Spinal cord (tissue), 10 donors: ENCODE data around the gene UMAD1. TPM values are rescaled to one million over a fixed set of nuclear protein-coding genes. Genes with fewer than 3 reads are reported as not detected.

Source experiments
- DNase-seq, 6 donors: peaks; one replicate each; pipeline versions ENCODE4 v3.0.0 to v3.0.0-alpha.2; 2013 to 2015; ENCODE audit warnings: low spot score in 6 of 6, low read depth in 4 of 6
- H3K27ac ChIP-seq: one replicate; pipeline ENCODE4 v1.5.1; 2013; ENCODE audit warnings: low read depth, low read length, control low read depth
- H3K27me3 ChIP-seq: one replicate; pipeline ENCODE4 v1.6.1; 2013; ENCODE audit warnings: low read length; ENCODE audit not compliant: control insufficient read depth, insufficient read depth
- H3K36me3 ChIP-seq: one replicate; pipeline ENCODE4 v1.6.1; 2013; ENCODE audit warnings: low read length; ENCODE audit not compliant: control insufficient read depth, insufficient read depth
- H3K4me1 ChIP-seq: one replicate; pipeline ENCODE4 v1.6.1; 2013; ENCODE audit warnings: low read length; ENCODE audit not compliant: control insufficient read depth, insufficient read depth
- H3K4me3 ChIP-seq: one replicate; pipeline ENCODE4 v1.5.1; 2013; ENCODE audit warnings: low read depth, low read length, control low read depth
- H3K9me3 ChIP-seq: one replicate; pipeline ENCODE4 v1.6.1; 2013; ENCODE audit warnings: low read length; ENCODE audit not compliant: control insufficient read depth, insufficient read depth
- WGBS: methylation state at CpG from one replicate; pipeline ENCODE4 v1.1.5; 2013; ENCODE audit warnings: missing lambda C conversion rate; ENCODE audit not compliant: insufficient coverage; 5-methylcytosine and 5-hydroxymethylcytosine counted together
- long read RNA-seq, 4 donors: transcript quantifications; one replicate each; lab custom pipeline, GENCODE V29; 2026
- polyA plus RNA-seq, 2 donors: library from polyadenylated mRNA; unstranded; fragments of 120-200 nt; gene quantifications; one replicate each; pipeline ENCODE4 v1.2.1, GENCODE V29; 2013; ENCODE audit not compliant: insufficient read length in 2 of 2
- total RNA-seq, 2 donors: library from RNA; depleted of rRNA in 1 of 2; stranded (reverse); fragments of 120-200 nt in 1 of 2; fragments of >200 nt in 1 of 2; gene quantifications; one replicate each; pipeline versions ENCODE4 v1.2.3 to v1.2.4, GENCODE V29; 2013 to 2014
- donor health status: healthy.

Gene UMAD1
- total RNA-seq (10 to 100 TPM; 13.7 to 18.1 TPM), polyA plus RNA-seq (10 to 100 TPM; 12.9 to 15.8 TPM)
- long read RNA-seq, donor 1, partial matches to known transcripts: 0 of 7 reads
- long read RNA-seq, donor 1, other reads (novel, unspliced or antisense): 7 of 7 reads
- long read RNA-seq, donor 2, partial matches to known transcripts: 0 of 1 reads
- long read RNA-seq, donor 2, other reads (novel, unspliced or antisense): 0 of 1 reads
- long read RNA-seq, donor 3: 0 reads
- long read RNA-seq, donor 4: 0 reads

DNA sequence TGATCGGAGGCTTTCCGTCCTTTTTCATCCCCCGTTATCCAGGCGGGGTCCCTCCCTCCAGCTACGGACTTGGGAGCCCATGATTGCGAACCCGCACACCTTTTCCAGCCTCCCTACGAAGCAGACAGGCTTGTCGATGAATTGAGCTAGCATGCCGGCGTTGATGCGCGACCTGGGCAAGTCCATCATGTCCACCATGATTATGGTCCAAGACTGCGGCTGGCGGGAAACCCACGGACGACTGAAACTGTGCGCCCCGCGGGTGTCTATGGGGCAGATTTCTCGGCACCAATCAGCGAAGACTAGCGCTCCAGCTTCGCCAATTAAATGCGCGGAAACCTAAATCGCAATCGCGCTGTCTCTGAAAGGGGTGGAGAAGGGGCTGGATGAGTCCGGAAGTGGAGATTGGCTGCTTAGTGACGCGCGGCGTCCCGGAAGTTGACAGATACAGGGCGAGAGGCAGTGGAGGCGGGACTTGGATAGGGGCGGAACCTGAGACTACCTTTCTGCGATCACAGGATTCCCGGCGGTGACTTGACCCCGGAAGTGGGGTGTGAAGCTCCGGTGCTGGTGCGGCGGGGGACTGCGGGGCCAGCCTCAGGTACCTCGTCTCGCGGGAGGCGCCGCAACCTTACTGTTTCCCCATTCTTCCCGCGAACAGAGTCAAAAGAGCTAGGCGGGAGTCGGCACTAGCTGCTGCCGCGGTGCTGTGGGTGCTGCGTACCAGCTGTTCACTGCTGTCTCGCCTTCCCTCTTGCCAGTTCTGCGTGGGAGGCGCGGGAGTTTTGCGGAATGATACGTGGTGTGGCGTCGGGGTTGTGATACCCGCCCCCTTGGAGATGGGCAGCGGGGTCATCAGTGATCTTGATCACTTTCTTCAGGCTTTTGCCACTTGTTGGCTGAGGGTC, at the start of gene UMAD1:
TSS of gene UMAD1 (plus strand) at position 532 of the 908 bp plus-strand sequence. CDS start 32,620 bp downstream, outside the sequence.
- Histone ChIP-seq H3K27me3 (no peaks in the 10 kb centered on the region), H3K4me3 (peak within 1 kb of the TSS; percentile 90), H3K36me3 (no peaks in the 10 kb centered on the region), H3K9me3 (no peaks in the 10 kb centered on the region), H3K4me1 (peaks cover 3% of the 10 kb centered on the region), H3K27ac (peak within 1 kb of the TSS; percentile 91)
- WGBS: under 1% methylated on average over 67 of the region's 68 CpGs
- peak; percentile 94 to 100 (median 98) for DNase-seq

DNA sequence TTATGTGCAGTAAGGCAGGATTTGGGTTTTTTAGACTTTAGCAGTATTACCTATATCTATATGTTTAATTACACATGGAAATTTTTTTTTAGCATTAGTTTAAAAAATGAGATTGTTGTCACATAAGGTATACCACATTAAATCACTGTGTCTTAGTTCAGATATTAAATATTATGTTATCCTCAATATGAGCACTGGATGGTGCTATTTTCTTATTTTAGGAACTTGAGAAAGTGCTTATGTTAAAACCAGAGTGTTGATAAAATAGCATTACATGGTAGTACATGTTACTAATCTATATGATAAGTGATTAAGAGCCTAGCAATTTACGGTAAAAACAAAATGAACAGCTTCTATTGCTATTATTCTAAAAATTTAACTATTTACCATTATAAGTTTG, 45.1 kb upstream of the UMAD1 start:
- peaks cover 14% of the 10 kb centered on the region for H3K36me3 ChIP-seq
- H3K27me3 ChIP-seq: no peaks in the 10 kb centered on the region
- no CpG with 5 or more reads among the region's 1 CpG for whole genome bisulfite sequencing
- H3K4me3 ChIP-seq: no peak overlapping the region
- no peak overlapping the region for H3K27ac ChIP-seq
- H3K9me3 ChIP-seq: no peaks in the 10 kb centered on the region
- H3K4me1 ChIP-seq: no peaks in the 10 kb centered on the region
- DNase-seq: peak in 4 of 6 donors; percentile 4 to 74 (median 34)

DNA sequence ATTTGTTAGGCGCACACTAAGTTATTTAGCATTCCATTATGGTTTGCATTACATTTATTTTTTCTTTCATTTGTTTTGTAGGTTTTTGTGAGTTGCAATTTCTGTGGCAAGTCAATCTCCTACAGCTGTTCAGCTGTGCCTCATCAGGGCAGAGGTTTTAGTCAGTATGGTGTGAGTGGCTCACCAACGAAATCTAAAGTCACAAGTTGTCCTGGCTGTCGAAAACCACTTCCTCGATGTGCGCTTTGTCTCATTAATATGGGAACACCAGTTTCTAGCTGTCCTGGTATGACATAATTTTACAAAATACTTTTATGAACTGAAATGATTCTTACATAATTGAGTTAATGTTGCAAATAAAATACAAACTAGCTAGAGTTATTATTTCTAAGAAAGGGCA, 44.4 kb upstream of the UMAD1 start:
- H3K27me3 ChIP-seq: no peaks in the 10 kb centered on the region
- 80% methylated on average over 1 of the region's 5 CpGs for WGBS

DNA sequence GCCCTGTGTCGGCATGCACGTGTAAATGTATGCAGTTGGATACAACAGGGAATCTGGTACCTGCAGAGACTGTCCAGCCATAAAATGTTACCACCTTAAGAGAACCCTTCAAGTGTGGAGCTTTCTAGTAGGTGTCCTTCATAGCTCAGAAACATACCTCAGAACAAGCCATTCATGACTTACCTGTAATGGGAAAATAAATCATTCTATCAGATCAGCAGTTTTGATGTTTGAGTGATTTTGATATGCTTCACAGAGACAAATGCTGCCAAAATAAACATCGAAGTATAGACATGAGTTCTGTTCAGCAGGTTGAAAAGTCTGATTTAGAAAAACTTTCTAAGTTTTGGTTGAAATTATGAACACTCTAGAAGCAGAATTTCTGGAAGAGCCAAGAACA, 33.5 kb upstream of the UMAD1 start:
- Histone ChIP-seq H3K4me3 (no peak overlapping the region), H3K27me3 (no peaks in the 10 kb centered on the region), H3K27ac (no peak overlapping the region), H3K9me3 (no peaks in the 10 kb centered on the region), H3K4me1 (no peaks in the 10 kb centered on the region), H3K36me3 (peaks cover 2% of the 10 kb centered on the region)
- DNase-seq: no peak
- WGBS: no CpG with 5 or more reads among the region's 3 CpGs

More for the DNA sequence above, 44.4 kb upstream of the UMAD1 start:
- Histone ChIP-seq H3K4me1 (no peaks in the 10 kb centered on the region), H3K4me3 (no peak overlapping the region), H3K27ac (no peak overlapping the region), H3K9me3 (no peaks in the 10 kb centered on the region), H3K36me3 (peaks cover 12% of the 10 kb centered on the region)
- DNase-seq: no peak

DNA sequence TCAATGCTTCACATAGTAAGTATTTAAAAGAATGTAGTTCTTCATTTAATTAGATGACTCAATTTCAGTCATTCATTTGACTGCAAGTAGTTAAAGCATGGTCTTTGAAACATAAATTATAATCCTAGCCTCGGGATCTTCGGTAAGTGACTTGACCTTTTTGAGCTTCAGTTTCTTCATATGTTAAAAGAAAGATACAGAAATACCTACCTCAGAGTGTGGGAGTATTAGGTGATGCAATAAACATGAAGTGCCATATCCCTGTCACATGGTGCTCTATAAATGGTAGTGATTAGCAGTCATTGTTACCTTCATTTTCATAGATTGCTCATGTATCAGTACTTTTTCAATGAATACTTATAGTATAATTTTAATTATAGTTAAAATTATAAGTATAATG, 31.2 kb upstream of the UMAD1 start:
- no peaks in the 10 kb centered on the region for H3K4me1 ChIP-seq
- H3K4me3 ChIP-seq: no peak overlapping the region
- DNase-seq: no peak
- peaks cover 2% of the 10 kb centered on the region for H3K36me3 ChIP-seq
- no peaks in the 10 kb centered on the region for H3K9me3 ChIP-seq
- no peaks in the 10 kb centered on the region for H3K27me3 ChIP-seq
- H3K27ac ChIP-seq: no peak overlapping the region
- WGBS: no CpG with 5 or more reads among the region's 2 CpGs

DNA sequence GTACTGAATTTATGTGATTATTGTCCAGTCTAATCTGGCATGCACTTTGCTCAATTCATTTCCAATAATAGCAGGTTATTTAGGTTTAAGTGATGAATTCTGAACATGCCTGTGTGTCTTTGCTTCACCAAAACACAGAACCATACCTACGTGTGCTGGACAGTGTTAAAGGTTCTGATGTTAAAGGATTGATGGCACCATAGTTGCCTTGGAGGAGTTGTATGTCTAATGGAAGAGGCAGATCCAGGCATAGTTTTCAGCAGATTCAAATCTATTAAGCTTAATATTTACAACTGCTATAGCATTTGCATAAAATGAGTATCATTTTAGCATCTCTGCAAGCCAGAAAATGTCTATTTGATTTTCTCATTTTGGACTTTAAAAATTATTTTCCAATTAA, 28.0 kb upstream of the UMAD1 start:
- Histone ChIP-seq H3K36me3 (no peaks in the 10 kb centered on the region), H3K9me3 (no peaks in the 10 kb centered on the region), H3K4me3 (no peak overlapping the region), H3K4me1 (no peaks in the 10 kb centered on the region), H3K27me3 (no peaks in the 10 kb centered on the region), H3K27ac (no peak overlapping the region)
- DNase-seq: no peak
- WGBS: 60% methylated on average over 1 of the region's 1 CpG

DNA sequence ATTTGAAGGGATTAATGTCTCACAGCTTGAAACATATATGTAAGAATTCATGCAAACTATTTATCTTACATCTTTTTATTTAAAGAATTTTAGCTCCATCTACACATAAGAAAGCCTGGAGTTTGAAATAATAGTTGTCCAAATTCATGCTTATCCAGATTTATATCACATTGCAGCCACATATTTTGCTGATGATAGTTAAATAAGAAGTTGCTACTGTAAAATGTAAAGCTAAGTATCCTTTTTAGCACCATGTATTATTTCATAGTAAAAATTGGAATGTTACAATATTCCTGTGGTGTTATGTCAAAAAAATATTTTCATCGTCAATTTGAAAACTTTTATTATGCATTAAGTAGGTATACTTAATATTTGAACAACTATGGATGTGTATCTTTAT, 27.3 kb upstream of the UMAD1 start:
- no peak for DNase-seq
- no CpG with 5 or more reads among the region's 1 CpG for WGBS
- H3K4me1 ChIP-seq: no peaks in the 10 kb centered on the region
- H3K9me3 ChIP-seq: no peaks in the 10 kb centered on the region
- no peak overlapping the region for H3K4me3 ChIP-seq
- no peaks in the 10 kb centered on the region for H3K36me3 ChIP-seq
- no peaks in the 10 kb centered on the region for H3K27me3 ChIP-seq
- no peak overlapping the region for H3K27ac ChIP-seq

DNA sequence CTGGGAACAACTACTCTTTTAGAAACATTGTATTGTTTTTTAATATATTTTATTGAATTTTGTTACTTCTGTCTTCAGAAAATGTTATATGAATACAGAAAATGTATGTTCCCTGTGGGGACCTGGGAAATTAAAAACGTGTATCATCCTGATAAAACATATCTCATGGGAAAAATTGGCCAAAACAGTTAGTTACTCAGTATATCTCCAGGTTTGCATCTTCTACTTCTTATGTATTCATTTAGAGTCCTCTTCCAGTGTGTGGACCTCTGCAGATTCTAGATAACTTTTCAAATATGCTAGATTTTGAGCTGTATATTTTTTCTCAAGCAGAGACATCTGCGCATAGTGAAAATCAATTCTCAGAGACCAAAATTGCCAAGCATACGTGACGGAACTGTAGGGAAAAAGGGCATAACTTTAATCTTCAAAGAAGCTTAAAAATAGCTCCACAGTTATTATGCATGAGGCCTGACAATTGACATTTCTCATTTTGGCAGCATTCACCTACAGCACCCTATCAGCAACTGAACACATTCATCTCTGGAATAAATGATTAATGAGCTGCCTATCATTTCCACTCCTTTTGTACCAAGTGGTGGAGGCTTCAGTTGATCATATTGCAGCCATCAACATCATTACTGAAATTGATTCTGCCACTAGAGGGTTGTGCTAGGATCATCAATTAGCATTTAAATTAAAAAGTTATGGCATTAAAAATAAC, 26.4 kb upstream of the UMAD1 start:
- no peaks in the 10 kb centered on the region for H3K36me3 ChIP-seq
- H3K9me3 ChIP-seq: no peaks in the 10 kb centered on the region
- H3K27ac ChIP-seq: no peak overlapping the region
- no peaks in the 10 kb centered on the region for H3K27me3 ChIP-seq
- peak in 2 of 6 donors; percentile 5 to 20 for DNase-seq
- WGBS: 87% methylated on average over 3 of the region's 4 CpGs
- H3K4me3 ChIP-seq: no peak overlapping the region
- H3K4me1 ChIP-seq: no peaks in the 10 kb centered on the region

DNA sequence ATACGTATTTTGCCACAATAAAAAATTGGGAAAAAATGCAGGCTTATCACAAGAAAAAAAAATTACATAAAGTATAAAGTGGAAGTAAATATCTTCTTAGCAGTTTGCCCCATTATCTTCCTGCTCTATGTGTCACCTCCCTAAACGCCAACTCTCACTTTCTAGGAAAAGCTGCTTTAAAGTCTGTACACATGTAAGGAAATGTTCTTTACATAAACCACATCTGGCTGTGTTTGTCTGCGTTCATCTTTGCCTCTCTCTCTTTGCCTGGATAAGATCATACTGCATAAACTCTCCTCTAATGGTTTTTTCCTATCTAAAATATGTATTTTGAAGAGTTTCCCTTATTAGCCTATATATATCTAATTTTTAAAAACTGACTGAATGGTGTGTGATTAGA, 23.0 kb upstream of the UMAD1 start:
- Histone ChIP-seq H3K27me3 (no peaks in the 10 kb centered on the region), H3K4me3 (no peak overlapping the region), H3K9me3 (no peaks in the 10 kb centered on the region), H3K4me1 (no peaks in the 10 kb centered on the region), H3K27ac (no peak overlapping the region), H3K36me3 (no peaks in the 10 kb centered on the region)
- no peak for DNase-seq
- no CpG with 5 or more reads among the region's 3 CpGs for WGBS
